Right cardiac atrium (tissue), 5 donors: ENCODE results near the gene PPFIA4. TPM values are rescaled to one million over a fixed set of nuclear protein-coding genes. Genes with fewer than 3 reads are reported as not detected.

ENCODE experiments used
- ATAC-seq, 2 donors: fragments of 200-7000 bp; cut with Tn5 transposase; one replicate each; pipeline versions ENCODE4 v1.8.0 to v1.9.1; 2020; ENCODE audit warnings: moderate library complexity in 2 of 2, mild to moderate bottlenecking in 1 of 2
- DNase-seq, 3 donors: peaks; one replicate each; pipeline ENCODE4 v3.0.0-alpha.2; 2020
- H3K27ac ChIP-seq: one replicate; pipeline ENCODE4 v1.5.1; 2013; ENCODE audit warnings: mild to moderate bottlenecking, low read length, control low read depth, moderate library complexity
- H3K27me3 ChIP-seq: one replicate; pipeline ENCODE4 v1.6.1; 2013; ENCODE audit not compliant: control insufficient read depth, insufficient read depth
- H3K4me1 ChIP-seq: one replicate; pipeline ENCODE4 v1.6.1; 2013; ENCODE audit warnings: low read length; ENCODE audit not compliant: control insufficient read depth, insufficient read depth
- H3K4me3 ChIP-seq: one replicate; pipeline ENCODE4 v1.5.1; 2013; ENCODE audit warnings: low read length, control low read depth
- H3K9me3 ChIP-seq: one replicate; pipeline ENCODE4 v1.6.1; 2013; ENCODE audit warnings: low read length; ENCODE audit not compliant: control insufficient read depth
- WGBS: extraction: QIAGEN DNeasy Blood & Tissue Kit; methylation state at CpG from one replicate; pipeline ENCODE4 v1.1.7; 2013; 5-methylcytosine and 5-hydroxymethylcytosine counted together
- intact Hi-C, 4 donors: fragments of 100-400 bp; cut with DNase I; formaldehyde crosslinking; loops; one replicate each; pipeline versions ENCODE4 v1.11.0 to v1.14.0; 2022 to 2023
- polyA plus RNA-seq: library from polyadenylated mRNA; stranded (reverse); fragments of 200-250 nt; gene quantifications from one replicate; pipeline ENCODE4 v1.2.3, GENCODE V29; 2013
- total RNA-seq, 4 donors: library from RNA; stranded (reverse); fragmentation: NEBNext Ultra II Directional; extraction: Animal tissue kit (Norgen Biotek cat#: 25700); gene quantifications; one replicate each; pipeline ENCODE4 v1.2.1, GENCODE V29; 2021
- donor health status: healthy with polysubstance abuse.
- donor health status: DM: no; HTN: yes; CAD: no.
- donor health status: DM: no; HTN: no; CAD: no.
- donor health status: DM: no; HTN: yes; CAD: no; lungs with severe emphysema.
- donor health status: DM: yes; HTN: yes; CAD: no.

PPFIA4 gene
- total and polyA plus RNA-seq, 5 donors, result 14.0 to 50.3 (median 29.3) TPM

- Histone ChIP-seq H3K9me3 (no peaks in the 10 kb centered on the region), H3K27ac (peak overlapping the region; percentile 45), H3K4me3 (no peak overlapping the region), H3K4me1 (peaks cover 9% of the 10 kb centered on the region), H3K27me3 (no peaks in the 10 kb centered on the region)
- intact Hi-C loops, result loop anchor here in 1 of 4 donors (5.0 kb wide), 1 partner anchor 137 kb away; no protein-coding TSS in a partner anchor
- DNase-seq (no peak), ATAC-seq (no peak)
- WGBS, result 71% methylated on average over 15 of the region's 15 CpGs
These were observed 9.1 kb downstream of the PPFIA4 start for GRCh38 chr1:203035111-203036000.

DNA sequence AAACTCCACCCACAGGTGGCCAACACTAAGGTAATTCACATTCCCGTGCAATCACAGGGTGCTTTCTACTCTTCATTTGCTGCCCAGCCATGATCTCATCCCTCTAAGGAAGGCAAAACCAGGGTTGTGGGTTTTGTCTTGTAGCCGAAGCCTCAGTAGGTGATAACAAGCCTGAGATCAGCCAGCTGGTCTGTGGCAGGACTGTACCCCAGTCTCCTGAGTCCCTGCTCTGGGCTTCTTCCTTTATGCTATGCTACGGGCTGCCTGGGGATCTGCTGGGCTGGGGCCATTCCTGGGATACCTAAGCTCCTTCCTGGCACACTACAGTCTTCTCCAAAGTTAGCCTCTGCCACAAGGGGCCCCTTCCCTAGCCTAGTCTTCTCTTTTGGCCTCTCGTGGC, 9.8 kb downstream of the PPFIA4 start:
- H3K9me3 ChIP-seq, result no peaks in the 10 kb centered on the region
- H3K4me3 ChIP-seq, result no peak overlapping the region
- no peaks in the 10 kb centered on the region for H3K27me3 ChIP-seq
- WGBS, result 41% methylated on average over 4 of the region's 4 CpGs
- no peak for ATAC-seq
- intact Hi-C loops, result loop anchor here in 1 of 4 donors (5.0 kb wide), 1 partner anchor 136 kb away; no protein-coding TSS in a partner anchor
- no peak for DNase-seq
- peak overlapping the region; percentile 23 for H3K27ac ChIP-seq
- peaks cover 9% of the 10 kb centered on the region for H3K4me1 ChIP-seq

GRCh38 chr1:203036537-203036936, 10.2 kb downstream of the PPFIA4 start:
- no peaks in the 10 kb centered on the region for H3K9me3 ChIP-seq
- DNase-seq (no peak), ATAC-seq (no peak)
- H3K4me1 ChIP-seq, result peaks cover 9% of the 10 kb centered on the region
- WGBS, result 32% methylated on average over 2 of the region's 2 CpGs
- intact Hi-C loops, result loop anchor here in 1 of 4 donors (5.0 kb wide), 1 partner anchor 136 kb away; no protein-coding TSS in a partner anchor
- no peaks in the 10 kb centered on the region for H3K27me3 ChIP-seq
- peak overlapping the region; percentile 18 for H3K27ac ChIP-seq
- no peak overlapping the region for H3K4me3 ChIP-seq

GRCh38 chr1:203037509-203038190, 11.4 kb downstream of the PPFIA4 start:
- Histone ChIP-seq H3K27me3 (no peaks in the 10 kb centered on the region), H3K4me3 (no peak overlapping the region), H3K4me1 (peaks cover 9% of the 10 kb centered on the region), H3K9me3 (no peaks in the 10 kb centered on the region), H3K27ac (peak overlapping the region; percentile 98)
- ATAC-seq (peak; percentile 3 to 6), DNase-seq (no peak)
- 69% methylated on average over 10 of the region's 10 CpGs for WGBS
- intact Hi-C loops, result loop anchor here in 2 of 4 donors (2.0 to 5.0 kb wide), 2 partner anchors 135 to 179 kb away; no protein-coding TSS in a partner anchor

- H3K9me3 ChIP-seq, result no peaks in the 10 kb centered on the region
- ATAC-seq (peak; percentile 79 to 85), DNase-seq (peak; percentile 66 to 88 (median 83))
- no peak overlapping the region for H3K4me3 ChIP-seq
- intact Hi-C loops, result loop anchor here in 2 of 4 donors (2.0 to 5.0 kb wide), 2 partner anchors 134 to 179 kb away; no protein-coding TSS in a partner anchor
- peak overlapping the region; percentile 98 for H3K27ac ChIP-seq
- peaks cover 9% of the 10 kb centered on the region for H3K4me1 ChIP-seq
- H3K27me3 ChIP-seq, result no peaks in the 10 kb centered on the region
- WGBS, result 30% methylated on average over 9 of the region's 9 CpGs
These were observed 12.0 kb downstream of the PPFIA4 start for GRCh38 chr1:203038217-203038741.

DNA sequence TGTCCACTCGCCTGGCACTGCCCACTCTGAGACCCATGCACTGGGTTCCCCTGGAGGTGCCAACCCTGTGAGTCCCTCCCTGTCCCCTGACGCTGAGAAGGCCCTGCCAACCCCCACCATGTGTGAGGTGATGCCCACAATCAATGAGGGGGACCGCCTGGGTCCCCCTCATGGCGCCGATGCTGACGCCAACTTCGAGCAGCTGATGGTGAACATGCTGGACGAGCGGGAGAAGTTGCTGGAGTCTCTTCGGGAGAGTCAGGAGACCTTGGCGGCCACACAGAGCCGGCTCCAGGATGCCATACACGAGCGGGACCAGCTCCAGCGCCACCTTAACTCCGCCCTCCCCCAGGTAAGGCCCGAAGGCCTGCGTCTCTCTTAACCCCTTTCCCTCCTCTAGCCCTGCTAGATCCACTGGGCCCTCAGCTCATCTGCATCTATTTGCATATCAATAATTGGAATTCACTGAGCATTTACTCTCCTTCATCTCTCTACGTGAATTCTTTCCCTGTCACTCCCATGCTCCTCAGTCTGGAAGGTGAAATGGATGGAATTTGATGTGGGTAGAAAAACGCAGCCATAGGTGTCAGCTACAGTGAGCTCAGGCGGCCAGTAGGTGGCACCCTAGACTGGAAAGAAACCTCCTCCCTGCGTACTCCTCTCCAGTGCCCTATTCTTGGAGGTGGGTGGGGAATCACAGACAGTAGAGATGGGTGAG, 12.8 kb downstream of the PPFIA4 start:
- H3K4me3 ChIP-seq, result no peak overlapping the region
- no peaks in the 10 kb centered on the region for H3K27me3 ChIP-seq

GRCh38 chr1:203039609-203040512, 13.6 kb downstream of the PPFIA4 start:
- intact Hi-C loops, result loop anchor here (2.0 to 10.0 kb wide), 5 partner anchors 77 to 225 kb away; no protein-coding TSS in a partner anchor
- WGBS, result 42% methylated on average over 11 of the region's 11 CpGs
- Histone ChIP-seq H3K4me1 (peaks cover 9% of the 10 kb centered on the region), H3K9me3 (no peaks in the 10 kb centered on the region), H3K27me3 (no peaks in the 10 kb centered on the region), H3K4me3 (no peak overlapping the region), H3K27ac (peak overlapping the region; percentile 68)
- ATAC-seq (no peak), DNase-seq (no peak)

More for the DNA sequence above, 12.8 kb downstream of the PPFIA4 start:
- 51% methylated on average over 22 of the region's 22 CpGs for WGBS
- Histone ChIP-seq H3K4me1 (peaks cover 9% of the 10 kb centered on the region), H3K27ac (peak overlapping the region; percentile 87), H3K9me3 (no peaks in the 10 kb centered on the region)
- intact Hi-C loops, result loop anchor here in 2 of 4 donors (2.0 to 5.0 kb wide), 2 partner anchors 133 to 178 kb away; no protein-coding TSS in a partner anchor
- ATAC-seq, result peak; percentile 80 to 84
- peak; percentile 78 to 91 (median 88) for DNase-seq

GRCh38 chr1:203040513-203041275, 14.4 kb downstream of the PPFIA4 start:
- peak overlapping the region; percentile 68 for H3K27ac ChIP-seq
- intact Hi-C loops, result loop anchor here (5.0 to 10.0 kb wide), 3 partner anchors 77 to 224 kb away; no protein-coding TSS in a partner anchor
- H3K4me3 ChIP-seq, result no peak overlapping the region
- no peaks in the 10 kb centered on the region for H3K27me3 ChIP-seq
- DNase-seq (no peak), ATAC-seq (no peak)
- H3K9me3 ChIP-seq, result no peaks in the 10 kb centered on the region
- H3K4me1 ChIP-seq, result peaks cover 9% of the 10 kb centered on the region
- WGBS, result 42% methylated on average over 5 of the region's 5 CpGs

- intact Hi-C loops, result loop anchor here (5.0 to 10.0 kb wide), 3 partner anchors 76 to 223 kb away; no protein-coding TSS in a partner anchor
- H3K9me3 ChIP-seq, result no peaks in the 10 kb centered on the region
- DNase-seq, result no peak
- no peak overlapping the region for H3K4me3 ChIP-seq
- WGBS, result 78% methylated on average over 3 of the region's 3 CpGs
- no peaks in the 10 kb centered on the region for H3K27me3 ChIP-seq
- no peak overlapping the region for H3K27ac ChIP-seq
- no peak for ATAC-seq
- H3K4me1 ChIP-seq, result peaks cover 9% of the 10 kb centered on the region
These were observed 15.2 kb downstream of the PPFIA4 start for GRCh38 chr1:203041351-203041932.
